Measurements from ENCODE around the gene MAEA. TPM values are rescaled to one million over a fixed set of nuclear protein-coding genes. Genes with fewer than 3 reads are reported as not detected.
"Not testable (repeated sequence)": the region's sequence is repeated elsewhere in the genome, so short reads cannot be mapped to it uniquely, and the experiment has no call there.

The MAEA gene
- total and polyA plus RNA-seq, 7 donors: 26.7 to 41.6 (median 38.1) TPM

GRCh38 chr4:1371176-1372165 lies 81.8 kb downstream of the MAEA start:
- DNase-seq (no peak), ATAC-seq (no peak)
- no peak for TF ChIP-seq CTCF (IDR thresholded peaks at IDR 0.05)
- H3K9me3 ChIP-seq: no peaks in the 10 kb centered on the region
- H3K27me3 ChIP-seq (ENCODE audit: insufficient read depth in 3 of 3, low read length in 2 of 3): no peaks in the 10 kb centered on the region
- H3K4me3 ChIP-seq: no peak overlapping the region
- 93 to 96% (median 93%) methylated on average over 28 of the region's 28 CpGs for WGBS, 3 donors
- peaks cover 3 to 43% of the 10 kb centered on the region in 2 donors for H3K36me3 ChIP-seq (ENCODE audit: insufficient read depth in 1 of 2, low read depth in 1 of 2)
- H3K27ac ChIP-seq: no peak overlapping the region
- intact Hi-C loops (cut with DNase I): no loop called here
- no peaks in the 10 kb centered on the region for H3K4me1 ChIP-seq

DNA sequence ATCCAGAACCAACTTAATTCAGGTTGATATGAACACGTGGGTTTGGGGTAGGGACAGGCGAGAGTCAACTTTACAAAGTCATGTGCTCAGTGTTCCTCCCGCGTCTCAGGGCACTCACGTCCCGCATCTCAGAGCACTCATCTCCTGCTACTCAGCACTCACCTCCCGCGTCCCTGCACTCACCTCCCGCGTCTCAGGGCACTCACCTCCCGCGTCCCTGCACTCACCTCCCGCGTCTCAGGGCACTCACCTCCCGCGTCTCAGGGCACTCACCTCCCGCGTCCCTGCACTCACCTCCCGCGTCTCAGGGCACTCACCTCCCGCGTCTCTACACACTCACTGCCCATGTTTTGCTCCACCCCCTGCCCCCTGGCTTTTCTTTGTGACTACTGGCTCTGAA lies 82.9 kb downstream of the MAEA start:
- H3K36me3 ChIP-seq (ENCODE audit: insufficient read depth in 1 of 2, low read depth in 1 of 2): peaks cover 0 to 41% of the 10 kb centered on the region in 2 donors
- ATAC-seq; H3K4me3 ChIP-seq; H3K4me1 ChIP-seq; H3K27ac ChIP-seq; DNase-seq; H3K27me3 ChIP-seq (ENCODE audit: insufficient read depth in 3 of 3, low read length in 2 of 3); H3K9me3 ChIP-seq; intact Hi-C loops (cut with DNase I): not testable (repeated sequence)
- 76 to 92% (median 88%) methylated on average over 11 to 22 of the region's 22 CpGs for WGBS, 3 donors

DNA sequence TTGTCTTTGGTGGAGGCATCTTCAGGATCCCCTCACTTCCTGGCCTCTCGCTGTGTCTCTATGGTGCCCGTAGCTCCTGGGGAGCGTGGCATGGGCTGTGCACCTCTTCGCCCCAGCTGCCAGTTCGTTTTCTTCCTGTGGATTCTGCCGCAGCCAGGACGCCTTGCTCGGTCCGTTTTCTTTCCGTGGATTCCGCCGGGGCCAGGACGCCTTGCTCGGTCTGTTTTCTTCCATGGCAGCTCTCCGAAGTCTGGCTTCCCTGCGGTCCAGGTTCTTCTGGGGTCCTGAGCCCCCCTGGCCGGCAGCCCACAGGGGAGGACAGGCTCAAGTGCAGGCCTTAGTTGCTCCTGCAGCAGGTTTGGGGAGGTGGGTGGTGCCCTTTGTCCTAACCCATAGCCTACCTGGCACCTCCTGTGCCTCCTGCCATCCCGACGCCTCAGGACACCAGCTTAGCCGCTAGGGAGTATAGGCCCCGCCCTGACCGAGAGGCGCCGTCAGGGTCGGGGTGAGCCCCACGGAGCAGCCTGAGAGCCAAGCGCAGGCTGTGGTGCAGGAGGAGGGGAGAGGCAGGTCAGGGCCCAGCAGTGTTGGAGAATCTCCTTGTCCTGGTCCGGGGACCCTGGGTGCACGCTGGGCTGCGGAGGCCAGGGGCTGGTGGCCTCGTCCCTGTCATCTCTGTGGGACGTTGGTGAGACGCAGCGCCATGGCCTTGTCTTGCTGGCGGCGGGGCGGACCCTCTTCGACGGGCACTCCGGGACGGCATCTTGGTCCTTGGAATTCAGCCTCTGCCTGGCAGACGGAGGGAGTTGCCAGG lies 84.4 kb downstream of the MAEA start:
- TF ChIP-seq CTCF (IDR thresholded peaks at IDR 0.05): no peak
- Histone ChIP-seq H3K27ac (no peak overlapping the region), H3K4me3 (no peak overlapping the region), H3K4me1 (no peaks in the 10 kb centered on the region), H3K27me3 (ENCODE audit: insufficient read depth in 3 of 3, low read length in 2 of 3) (no peaks in the 10 kb centered on the region), H3K36me3 (ENCODE audit: insufficient read depth in 1 of 2, low read depth in 1 of 2) (peaks cover 0 to 34% of the 10 kb centered on the region in 2 donors), H3K9me3 (no peaks in the 10 kb centered on the region)
- DNase-seq (no peak), ATAC-seq (no peak)
- intact Hi-C loops (cut with DNase I): no loop called here
- WGBS, 3 donors: 93 to 96% (median 95%) methylated on average over 41 to 42 of the region's 42 CpGs

DNA sequence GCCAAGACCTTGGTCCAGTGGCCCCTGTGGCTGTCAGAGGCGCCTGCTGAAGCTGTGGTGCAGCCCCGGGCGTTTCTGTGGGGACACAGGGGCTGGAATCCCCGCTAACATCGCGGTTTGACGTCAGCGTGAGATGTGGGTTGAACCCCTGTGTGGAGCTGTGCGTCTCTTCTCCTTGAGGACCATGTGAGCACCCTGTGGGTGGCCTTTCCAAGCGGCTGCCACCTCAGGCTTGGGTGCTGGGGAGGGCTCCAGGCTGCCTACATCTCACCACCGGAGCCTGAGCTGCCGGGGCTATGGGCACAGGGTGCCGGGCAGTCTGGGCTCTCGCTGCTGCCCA lies 85.0 kb downstream of the MAEA start:
- peaks cover 0 to 34% of the 10 kb centered on the region in 2 donors for H3K36me3 ChIP-seq (ENCODE audit: insufficient read depth in 1 of 2, low read depth in 1 of 2)
- no peak overlapping the region for H3K4me3 ChIP-seq
- no peak overlapping the region for H3K27ac ChIP-seq
- 89 to 95% (median 91%) methylated on average over 14 of the region's 14 CpGs for WGBS, 3 donors
- TF ChIP-seq CTCF (IDR thresholded peaks at IDR 0.05): no peak
- H3K27me3 ChIP-seq (ENCODE audit: insufficient read depth in 3 of 3, low read length in 2 of 3): no peaks in the 10 kb centered on the region
- H3K9me3 ChIP-seq: no peaks in the 10 kb centered on the region
- no peaks in the 10 kb centered on the region for H3K4me1 ChIP-seq
- ATAC-seq: no peak
- intact Hi-C loops (cut with DNase I): no loop called here
- DNase-seq: peak in 1 of 2 donors; percentile 43

All from psoas muscle (tissue), 8 donors.